GM12865 (cell line): Measurements from ENCODE around the gene ARHGAP27.

Experiments used
- DNase-seq: peaks from one replicate; pipeline ENCODE4 v3.0.0; 2010; ENCODE audit warnings: low read depth
- H3K4me3 ChIP-seq: 2 replicates; pipeline ENCODE4 v1.5.1; 2011; ENCODE audit warnings: mild to moderate bottlenecking, low read depth, low read length, control low read depth
- TF ChIP-seq, protein P1 (sequence below): IDR thresholded peaks from 2 replicates; pipeline ENCODE4 v1.5.1; 2011; ENCODE audit warnings: low read length, control low read depth, low read depth, inconsistent platforms; ENCODE audit not compliant: insufficient read depth; ENCODE audit errors: missing control alignments

The ARHGAP27 gene

DNA sequence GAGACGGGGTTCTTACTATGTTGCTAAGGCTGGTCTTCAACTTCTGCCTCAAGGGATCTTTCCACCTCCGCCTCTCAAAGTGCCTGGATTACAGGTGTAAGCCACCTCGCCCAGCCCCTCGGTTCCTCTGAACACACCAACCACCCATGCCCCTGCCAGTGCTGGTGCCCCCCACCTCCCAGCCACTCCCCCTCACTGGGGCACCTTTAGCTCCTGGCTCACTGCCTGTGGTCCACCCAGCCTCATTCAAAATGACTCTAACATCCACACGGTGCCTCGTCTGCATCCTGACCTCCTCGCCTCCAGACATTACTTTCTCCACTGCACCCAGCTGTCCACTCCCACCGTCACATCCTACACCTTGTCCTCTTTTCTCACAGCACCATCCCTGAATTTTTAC is 55.3 kb downstream of the ARHGAP27 start:
- no peak overlapping the region for H3K4me3 ChIP-seq
- no peak for DNase-seq
- TF ChIP-seq, protein P1, sequence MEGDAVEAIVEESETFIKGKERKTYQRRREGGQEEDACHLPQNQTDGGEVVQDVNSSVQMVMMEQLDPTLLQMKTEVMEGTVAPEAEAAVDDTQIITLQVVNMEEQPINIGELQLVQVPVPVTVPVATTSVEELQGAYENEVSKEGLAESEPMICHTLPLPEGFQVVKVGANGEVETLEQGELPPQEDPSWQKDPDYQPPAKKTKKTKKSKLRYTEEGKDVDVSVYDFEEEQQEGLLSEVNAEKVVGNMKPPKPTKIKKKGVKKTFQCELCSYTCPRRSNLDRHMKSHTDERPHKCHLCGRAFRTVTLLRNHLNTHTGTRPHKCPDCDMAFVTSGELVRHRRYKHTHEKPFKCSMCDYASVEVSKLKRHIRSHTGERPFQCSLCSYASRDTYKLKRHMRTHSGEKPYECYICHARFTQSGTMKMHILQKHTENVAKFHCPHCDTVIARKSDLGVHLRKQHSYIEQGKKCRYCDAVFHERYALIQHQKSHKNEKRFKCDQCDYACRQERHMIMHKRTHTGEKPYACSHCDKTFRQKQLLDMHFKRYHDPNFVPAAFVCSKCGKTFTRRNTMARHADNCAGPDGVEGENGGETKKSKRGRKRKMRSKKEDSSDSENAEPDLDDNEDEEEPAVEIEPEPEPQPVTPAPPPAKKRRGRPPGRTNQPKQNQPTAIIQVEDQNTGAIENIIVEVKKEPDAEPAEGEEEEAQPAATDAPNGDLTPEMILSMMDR = no peak

DNA sequence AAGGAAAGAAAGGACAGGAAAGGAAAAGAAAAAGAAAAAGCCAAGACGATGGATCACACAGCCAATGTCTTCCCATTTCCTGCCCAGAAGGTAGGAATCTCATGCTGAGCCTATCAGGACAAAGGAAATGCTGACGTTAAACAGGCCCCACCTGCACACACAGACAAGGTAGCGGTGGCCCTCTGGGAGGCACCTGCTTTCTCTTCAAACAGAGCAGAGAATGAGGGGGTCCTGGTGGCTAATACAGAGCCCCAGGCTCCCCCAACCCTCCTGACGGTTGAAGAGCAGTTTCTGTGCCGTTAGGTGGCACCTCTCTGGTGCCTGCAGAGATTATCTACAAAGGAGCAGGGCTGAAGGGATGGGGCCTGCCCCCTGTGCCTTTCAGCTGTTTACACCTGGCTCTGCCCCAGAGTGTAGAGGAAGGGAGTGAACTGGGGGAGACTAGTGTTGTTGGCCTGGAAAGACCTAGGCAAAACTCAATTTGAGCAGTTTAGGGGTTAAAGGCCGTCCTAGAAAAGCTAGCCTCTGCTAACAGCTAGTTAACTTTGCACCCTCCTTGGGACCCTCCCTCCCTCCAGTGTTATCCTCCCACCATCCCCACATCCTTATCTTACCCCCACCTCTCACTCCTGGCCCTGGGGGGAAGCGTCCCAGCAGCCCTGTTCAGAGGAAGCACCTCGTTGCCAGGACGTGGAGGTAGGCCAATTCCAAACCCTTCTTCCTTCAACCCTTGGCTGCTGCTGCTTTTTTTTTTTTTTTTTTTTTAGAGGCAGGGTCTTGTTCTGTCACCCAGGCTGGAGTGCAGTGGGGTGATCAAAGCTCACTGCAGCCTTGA is 56.3 kb downstream of the ARHGAP27 start:
- no peak for DNase-seq
- no peak overlapping the region for H3K4me3 ChIP-seq
- TF ChIP-seq, protein P1 = no peak

DNA sequence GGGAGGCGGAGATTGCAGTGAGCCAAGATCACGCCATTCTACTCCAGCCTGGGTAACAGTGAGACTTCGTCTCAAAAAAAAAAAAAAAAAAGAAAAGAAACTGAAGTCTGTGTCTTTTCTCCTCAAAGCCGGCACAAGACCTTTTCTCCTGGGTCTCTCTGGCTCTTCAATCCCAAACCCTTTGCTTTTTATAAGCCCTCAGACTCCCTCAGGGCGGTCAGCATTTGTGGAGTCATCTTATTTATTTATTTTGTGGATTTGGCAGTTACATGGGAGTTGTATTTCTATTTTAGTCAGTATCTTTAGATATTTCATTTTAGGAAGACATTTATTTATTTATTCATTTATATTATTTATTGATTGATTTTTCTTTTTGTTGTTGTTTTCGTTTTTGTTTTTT is 58.2 kb downstream of the ARHGAP27 start:
- no peak for DNase-seq
- TF ChIP-seq, protein P1 = no peak
- H3K4me3 ChIP-seq = no peak overlapping the region

DNA sequence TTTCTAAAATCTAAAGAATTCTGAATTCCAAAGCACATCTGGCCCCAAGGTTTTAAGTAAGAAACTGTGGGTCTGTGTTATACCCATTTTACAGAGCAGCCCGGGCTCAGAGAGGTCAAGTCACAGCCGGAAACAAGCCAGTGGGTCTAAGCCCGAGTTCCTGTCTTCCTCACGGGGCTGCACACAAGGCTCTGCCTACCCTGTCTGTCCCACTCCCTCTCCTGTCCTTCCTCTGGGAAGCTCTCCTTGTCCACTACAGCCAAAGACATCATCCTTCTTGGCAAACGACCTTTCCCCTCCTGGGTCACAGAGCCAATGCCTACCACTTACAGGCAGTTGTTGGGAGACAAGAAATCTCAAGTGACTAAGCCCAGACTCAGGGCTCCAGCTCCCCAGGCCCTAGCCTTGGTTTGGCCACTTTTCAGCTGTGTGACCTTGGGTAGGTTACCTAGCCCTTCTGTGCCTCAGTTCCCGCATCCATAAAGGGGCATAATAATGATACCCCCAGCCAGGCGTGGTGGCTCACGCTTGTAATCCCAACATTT is 60.3 kb downstream of the ARHGAP27 start:
- DNase-seq = no peak

DNA sequence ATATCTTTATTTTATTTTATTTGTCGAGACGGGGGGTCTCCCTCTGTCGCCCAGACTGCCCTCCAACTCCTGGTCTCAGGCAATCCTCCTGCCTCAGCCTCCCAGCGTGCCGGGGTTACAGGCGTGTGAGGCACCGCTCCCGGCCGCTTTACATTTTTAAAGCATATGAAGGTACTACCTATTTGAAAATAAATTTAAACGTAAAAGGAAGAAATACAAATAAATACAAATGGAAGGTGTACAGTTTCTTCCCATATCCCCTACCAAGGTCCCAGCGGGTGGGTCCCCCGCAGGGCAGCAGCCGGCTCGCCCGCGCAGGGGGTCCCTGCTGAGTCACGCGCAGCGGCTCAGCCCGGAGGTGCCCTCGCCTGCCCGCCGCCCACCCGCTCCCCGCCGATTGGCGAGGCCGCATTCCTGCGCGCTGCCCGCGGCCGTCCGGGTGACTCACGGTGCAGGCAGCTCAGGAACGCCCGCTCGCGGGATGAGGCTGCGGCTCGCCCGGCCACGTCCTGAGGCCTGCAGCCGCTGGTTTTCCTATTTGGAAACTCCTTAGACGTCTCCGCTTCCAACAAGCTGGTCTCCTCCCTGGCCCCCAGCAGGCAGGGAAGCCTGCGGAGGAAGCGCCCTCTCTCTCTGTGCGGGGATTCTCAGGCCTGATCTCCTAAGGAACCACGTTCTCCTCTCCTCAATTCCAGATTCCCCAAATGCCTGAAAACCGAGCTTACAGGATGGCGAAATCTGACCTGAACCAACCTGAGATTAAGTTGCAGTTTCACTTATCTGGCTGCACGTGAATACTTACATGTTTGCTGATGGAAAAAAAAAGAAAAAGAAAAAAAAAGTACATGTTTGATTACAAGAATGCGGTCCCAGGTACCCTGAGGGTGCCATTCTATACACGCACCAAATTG is 61.0 kb downstream of the ARHGAP27 start:
- no peak overlapping the region for H3K4me3 ChIP-seq
- no peak for DNase-seq
- TF ChIP-seq, protein P1 = no peak

More for the DNA sequence above, 60.3 kb downstream of the ARHGAP27 start:
- TF ChIP-seq, protein P1 = no peak
- no peak overlapping the region for H3K4me3 ChIP-seq

DNA sequence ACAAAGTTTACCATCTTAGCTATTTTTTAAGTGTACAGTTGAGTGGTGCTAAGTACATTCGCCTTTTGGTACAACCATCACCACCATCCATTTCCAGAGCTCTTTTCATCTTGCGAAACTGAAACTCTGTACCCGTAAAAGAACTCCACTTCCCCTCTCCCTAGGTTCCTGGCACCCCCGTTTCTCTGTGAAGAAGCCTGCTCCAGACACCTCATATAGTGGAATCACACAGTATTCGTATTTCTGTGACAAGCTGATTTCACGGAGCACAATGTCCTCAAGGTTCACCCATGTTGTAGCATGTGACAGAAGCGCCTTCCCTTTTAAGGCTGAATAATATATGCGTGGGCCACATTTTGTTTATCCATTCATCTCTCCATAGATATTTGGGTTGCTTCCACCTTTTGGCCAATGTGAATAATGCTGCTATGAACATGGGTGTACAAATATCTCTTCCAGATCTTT is 61.7 kb downstream of the ARHGAP27 start:
- DNase-seq = no peak
- TF ChIP-seq, protein P1 = no peak
- no peak overlapping the region for H3K4me3 ChIP-seq
